WTC11 (cell line): ENCODE results near the gene DDX28. TPM values are rescaled to one million over a fixed set of nuclear protein-coding genes. Genes with fewer than 3 reads are reported as not detected.

ENCODE experiments used
- ATAC-seq: fragments of 200-7000 bp; cut with Tn5 transposase; 2 replicates; pipeline ENCODE4 v1.10.0; 2021; ENCODE audit warnings: mild to moderate bottlenecking, moderate library complexity
- CTCF ChIA-PET: fragments of 300-600 bp; sonication (Branson Sonifier 250); formaldehyde crosslinking; loops from one replicate; lab custom pipeline; 2021; ENCODE audit warnings: antibody characterized with exemption; lab: Charles Lee
- POLR2A ChIA-PET: fragments of 350-600 bp; sonication (Branson Sonifier 250); formaldehyde crosslinking; loops from one replicate; lab custom pipeline; 2021; ENCODE audit warnings: antibody characterized with exemption; lab: Charles Lee
- DNase-seq: peaks from one replicate; pipeline ENCODE4 v3.0.0; 2021; ENCODE audit warnings: low spot score
- H3K27ac Mint-ChIP-seq: 2 replicates; pipeline ENCODE4 v1.8.0; 2021; ENCODE audit warnings: mixed read lengths
- H3K27me3 Mint-ChIP-seq: 2 replicates; pipeline ENCODE4 v1.8.0; 2021; ENCODE audit warnings: low read depth, mild to moderate bottlenecking, moderate library complexity, mixed read lengths
- H3K36me3 Mint-ChIP-seq: 2 replicates; pipeline ENCODE4 v1.8.0; 2021; ENCODE audit warnings: mixed read lengths
- H3K4me1 Mint-ChIP-seq: 2 replicates; pipeline ENCODE4 v1.8.0; 2022; ENCODE audit warnings: mixed read lengths
- H3K4me3 Mint-ChIP-seq: 2 replicates; pipeline ENCODE4 v1.8.0; 2021; ENCODE audit warnings: mild to moderate bottlenecking, moderate library complexity, mixed read lengths
- H3K9me3 Mint-ChIP-seq: 2 replicates; pipeline ENCODE4 v1.8.0; 2021; ENCODE audit warnings: mixed read lengths
- CREM ChIP-seq: sonication (generic); formaldehyde crosslinking; IDR thresholded peaks from 2 replicates; pipeline ENCODE4 v1.8.1; 2022; ENCODE audit warnings: mild to moderate bottlenecking, missing genetic modification reagents, moderate library complexity
- ELF4 ChIP-seq: sonication (generic); formaldehyde crosslinking; IDR thresholded peaks from 2 replicates; pipeline ENCODE4 v1.8.1; 2022; ENCODE audit warnings: low read depth, mild to moderate bottlenecking, moderate library complexity, missing genetic modification reagents
- FOXJ3 ChIP-seq: sonication (generic); formaldehyde crosslinking; IDR thresholded peaks from 2 replicates; pipeline ENCODE4 v1.9.0; 2021; ENCODE audit warnings: missing genetic modification reagents, mild to moderate bottlenecking, borderline replicate concordance
- FOXK1 ChIP-seq: sonication (generic); formaldehyde crosslinking; IDR thresholded peaks from 2 replicates; pipeline ENCODE4 v1.8.0; 2022; ENCODE audit warnings: mild to moderate bottlenecking, moderate library complexity, missing genetic modification reagents
- FOXP1 ChIP-seq: sonication (generic); formaldehyde crosslinking; IDR thresholded peaks from 2 replicates; pipeline ENCODE4 v1.8.0; 2022; ENCODE audit warnings: missing genetic modification reagents, mild to moderate bottlenecking, moderate library complexity, borderline replicate concordance
- HMGA2 ChIP-seq: fragments of 250-450 bp; sonication (Bioruptor Pico); IDR thresholded peaks from 2 replicates; pipeline ENCODE4 v1.4.0; 2021; ENCODE audit warnings: mild to moderate bottlenecking, moderate library complexity
- NFATC4 ChIP-seq: fragments of 250-450 bp; sonication (Bioruptor Pico); IDR thresholded peaks from 2 replicates; pipeline ENCODE4 v1.9.0; 2021; ENCODE audit warnings: mild to moderate bottlenecking
- NFE2L1 ChIP-seq: sonication (generic); formaldehyde crosslinking; IDR thresholded peaks from 2 replicates; pipeline ENCODE4 v1.8.1; 2023; ENCODE audit warnings: missing genetic modification reagents
- TEAD4 ChIP-seq: sonication (generic); formaldehyde crosslinking; IDR thresholded peaks from 2 replicates; pipeline ENCODE4 v1.8.0; 2022; ENCODE audit warnings: mild to moderate bottlenecking, missing genetic modification reagents
- ZBTB21 ChIP-seq: sonication (generic); formaldehyde crosslinking; IDR thresholded peaks from 2 replicates; pipeline ENCODE4 v1.8.1; 2023; ENCODE audit warnings: mild to moderate bottlenecking, missing genetic modification reagents, borderline replicate concordance
- ZNF317 ChIP-seq: sonication (generic); formaldehyde crosslinking; IDR thresholded peaks from 2 replicates; pipeline ENCODE4 v1.8.1; 2023; ENCODE audit warnings: low read depth, mild to moderate bottlenecking, moderate library complexity, missing genetic modification reagents, borderline replicate concordance
- ZNF396 ChIP-seq: fragments of 250-450 bp; sonication (Bioruptor Pico); IDR thresholded peaks from 2 replicates; pipeline ENCODE4 v1.8.0; 2021; ENCODE audit warnings: mild to moderate bottlenecking, moderate library complexity, borderline replicate concordance
- ZNF416 ChIP-seq: fragments of 250-450 bp; sonication (Bioruptor Pico); IDR thresholded peaks from 2 replicates; pipeline ENCODE4 v1.9.0; 2021; ENCODE audit warnings: mild to moderate bottlenecking, inconsistent platforms
- total RNA-seq: library from RNA; stranded (reverse); gene quantifications from 3 replicates; pipeline ENCODE4 v1.2.3, GENCODE V29; 2021
- TF ChIP-seq, protein P1 (sequence below): sonication (generic); formaldehyde crosslinking; IDR thresholded peaks from 2 replicates; pipeline ENCODE4 v1.8.1; 2022; ENCODE audit warnings: mild to moderate bottlenecking, missing genetic modification reagents, moderate library complexity, borderline replicate concordance
- TF ChIP-seq, protein P2 (sequence below): fragments of 250-450 bp; sonication (Bioruptor Pico); IDR thresholded peaks from 2 replicates; pipeline ENCODE4 v2.1.2; 2022; ENCODE audit warnings: mild to moderate bottlenecking, moderate library complexity
- TF ChIP-seq, protein P3 (sequence below): sonication (generic); formaldehyde crosslinking; IDR thresholded peaks from 2 replicates; pipeline ENCODE4 v1.8.1; 2023; ENCODE audit warnings: mild to moderate bottlenecking, missing genetic modification reagents
- TF ChIP-seq, protein P4 (sequence below): sonication (generic); formaldehyde crosslinking; IDR thresholded peaks from 2 replicates; pipeline ENCODE4 v1.8.1; 2023; ENCODE audit warnings: mild to moderate bottlenecking, moderate library complexity, missing genetic modification reagents
- TF ChIP-seq, protein P5 (sequence below): sonication (generic); formaldehyde crosslinking; conservative IDR thresholded peaks from 2 replicates; pipeline ENCODE4 v1.8.1; 2023; ENCODE audit warnings: mild to moderate bottlenecking, low read depth, missing genetic modification reagents, moderate library complexity
- TF ChIP-seq, protein P6 (sequence below): sonication (generic); formaldehyde crosslinking; IDR thresholded peaks from 2 replicates; pipeline ENCODE4 v1.8.1; 2022; ENCODE audit warnings: missing genetic modification reagents, borderline replicate concordance

The DDX28 gene
- total RNA-seq, 1 experiment from 2014 or later: 15.2 TPM

DNA sequence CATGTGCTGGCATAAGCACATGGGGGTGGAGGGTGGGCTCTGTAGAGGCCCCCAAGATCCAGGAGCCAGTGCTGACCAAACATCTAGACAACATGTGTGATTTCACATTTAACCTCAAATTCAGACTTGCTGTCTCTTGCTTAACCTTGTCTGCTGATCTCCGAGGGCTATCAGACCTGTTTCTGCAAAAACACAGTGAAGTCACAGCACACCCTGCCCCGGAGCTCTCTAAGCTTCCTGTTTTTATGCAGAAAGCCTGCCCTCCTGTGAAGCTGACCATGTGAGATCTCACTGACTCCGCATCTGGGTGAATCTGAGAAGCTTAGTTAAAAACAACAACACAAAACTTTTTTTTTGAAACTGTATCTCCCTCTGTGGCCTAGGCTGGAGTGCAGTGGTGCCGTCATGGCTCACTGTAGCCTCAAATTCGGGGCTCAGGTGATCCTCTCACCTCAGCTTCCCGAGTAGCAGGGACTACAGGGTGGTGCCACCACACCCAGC, 17.2 kb downstream of the DDX28 start (continued):
- TF ChIP-seq, protein P1, sequence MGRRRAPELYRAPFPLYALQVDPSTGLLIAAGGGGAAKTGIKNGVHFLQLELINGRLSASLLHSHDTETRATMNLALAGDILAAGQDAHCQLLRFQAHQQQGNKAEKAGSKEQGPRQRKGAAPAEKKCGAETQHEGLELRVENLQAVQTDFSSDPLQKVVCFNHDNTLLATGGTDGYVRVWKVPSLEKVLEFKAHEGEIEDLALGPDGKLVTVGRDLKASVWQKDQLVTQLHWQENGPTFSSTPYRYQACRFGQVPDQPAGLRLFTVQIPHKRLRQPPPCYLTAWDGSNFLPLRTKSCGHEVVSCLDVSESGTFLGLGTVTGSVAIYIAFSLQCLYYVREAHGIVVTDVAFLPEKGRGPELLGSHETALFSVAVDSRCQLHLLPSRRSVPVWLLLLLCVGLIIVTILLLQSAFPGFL (CRISPR knock-in tag): no peak
- no peak for TF ChIP-seq ELF4 (CRISPR knock-in tag)
- TF ChIP-seq, all 79 proteins: peak for 0

DNA sequence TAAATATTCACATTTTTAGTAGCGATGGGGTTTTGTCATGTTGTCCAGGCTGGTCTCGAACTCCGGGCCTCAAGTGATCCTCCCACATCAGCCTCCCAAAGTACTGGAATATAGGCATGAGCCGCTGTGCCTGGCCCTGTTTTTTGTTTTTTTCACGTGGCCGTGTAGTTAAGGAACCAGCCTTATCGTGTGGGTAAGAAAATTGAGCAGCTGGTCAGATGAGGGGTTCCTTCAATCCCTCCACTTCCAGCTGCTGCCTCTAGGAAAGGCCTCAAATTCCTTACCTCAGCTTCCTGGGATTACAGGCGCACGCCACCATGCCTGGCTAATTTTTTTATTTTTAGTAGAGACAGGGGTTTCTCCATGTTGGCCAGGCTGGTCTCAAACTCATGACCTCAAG, 17.8 kb downstream of the DDX28 start:
- DNase-seq: no peak
- ChIA-PET CTCF (interaction anchor here (0.7 to 3.8 kb wide), 5 partner anchors 11 to 242 kb away, joined by 3 to 17 read pairs (median 5); partner anchors contain the start of gene DUS2), POLR2A (no interaction called here)
- peaks cover 14% of the 10 kb centered on the region for H3K4me1 Mint-ChIP-seq
- no peak overlapping the region for H3K4me3 Mint-ChIP-seq
- no peaks in the 10 kb centered on the region; the same call in 1 of the 2 replicates for H3K27me3 Mint-ChIP-seq
- TF ChIP-seq ZNF317 (CRISPR knock-in tag) (no peak), FOXP1 (CRISPR knock-in tag) (no peak)
- H3K27ac Mint-ChIP-seq: no peak overlapping the region; the same call in 1 of the 2 replicates
- ATAC-seq: no peak
- no peaks in the 10 kb centered on the region for H3K36me3 Mint-ChIP-seq
- no peaks in the 10 kb centered on the region for H3K9me3 Mint-ChIP-seq

DNA sequence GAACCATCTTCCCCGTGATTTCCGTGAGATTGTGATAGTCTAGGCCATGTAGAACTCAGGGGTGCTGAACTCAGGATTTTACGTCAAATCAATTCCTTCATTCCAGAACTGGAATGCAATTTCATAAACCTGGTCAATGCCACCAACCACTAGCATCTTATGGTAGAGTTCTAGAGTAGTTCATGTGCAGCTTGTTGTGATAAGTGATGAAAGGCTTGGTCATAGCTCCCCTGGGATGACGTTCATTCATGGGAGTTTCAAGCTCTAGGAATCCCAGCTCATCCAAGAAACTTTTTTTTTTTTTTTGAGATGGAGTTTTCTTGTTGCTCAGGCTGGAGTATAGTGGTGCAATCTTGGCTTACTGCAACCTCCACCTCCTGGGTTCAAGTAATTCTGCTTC, 20.0 kb downstream of the DDX28 start:
- ATAC-seq (no peak), DNase-seq (no peak)
- Mint-ChIP-seq H3K27me3 (no peaks in the 10 kb centered on the region), H3K36me3 (no peaks in the 10 kb centered on the region), H3K9me3 (peaks cover 4% of the 10 kb centered on the region), H3K27ac (no peak overlapping the region), H3K4me3 (no peak overlapping the region), H3K4me1 (peaks cover 8% of the 10 kb centered on the region)
- ChIA-PET POLR2A (interaction anchor here (0.8 kb wide), 1 partner anchor 20 kb away, joined by 3 read pairs; the partner anchor contains the start of genes DDX28 and DUS2), CTCF (interaction anchor here (2.0 kb wide), 1 partner anchor 38 kb away, joined by 7 read pairs; no protein-coding TSS in a partner anchor)
- TF ChIP-seq, protein P2, sequence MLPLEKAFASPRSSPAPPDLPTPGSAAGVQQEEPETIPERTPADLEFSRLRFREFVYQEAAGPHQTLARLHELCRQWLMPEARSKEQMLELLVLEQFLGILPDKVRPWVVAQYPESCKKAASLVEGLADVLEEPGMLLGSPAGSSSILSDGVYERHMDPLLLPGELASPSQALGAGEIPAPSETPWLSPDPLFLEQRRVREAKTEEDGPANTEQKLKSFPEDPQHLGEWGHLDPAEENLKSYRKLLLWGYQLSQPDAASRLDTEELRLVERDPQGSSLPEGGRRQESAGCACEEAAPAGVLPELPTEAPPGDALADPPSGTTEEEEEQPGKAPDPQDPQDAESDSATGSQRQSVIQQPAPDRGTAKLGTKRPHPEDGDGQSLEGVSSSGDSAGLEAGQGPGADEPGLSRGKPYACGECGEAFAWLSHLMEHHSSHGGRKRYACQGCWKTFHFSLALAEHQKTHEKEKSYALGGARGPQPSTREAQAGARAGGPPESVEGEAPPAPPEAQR (CRISPR knock-in tag): no peak
- no peak for TF ChIP-seq ZNF396
- no peak for TF ChIP-seq FOXP1 (CRISPR knock-in tag)
- TF ChIP-seq, protein P3, sequence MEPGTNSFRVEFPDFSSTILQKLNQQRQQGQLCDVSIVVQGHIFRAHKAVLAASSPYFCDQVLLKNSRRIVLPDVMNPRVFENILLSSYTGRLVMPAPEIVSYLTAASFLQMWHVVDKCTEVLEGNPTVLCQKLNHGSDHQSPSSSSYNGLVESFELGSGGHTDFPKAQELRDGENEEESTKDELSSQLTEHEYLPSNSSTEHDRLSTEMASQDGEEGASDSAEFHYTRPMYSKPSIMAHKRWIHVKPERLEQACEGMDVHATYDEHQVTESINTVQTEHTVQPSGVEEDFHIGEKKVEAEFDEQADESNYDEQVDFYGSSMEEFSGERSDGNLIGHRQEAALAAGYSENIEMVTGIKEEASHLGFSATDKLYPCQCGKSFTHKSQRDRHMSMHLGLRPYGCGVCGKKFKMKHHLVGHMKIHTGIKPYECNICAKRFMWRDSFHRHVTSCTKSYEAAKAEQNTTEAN (CRISPR knock-in tag): no peak
- TF ChIP-seq CREM (CRISPR knock-in tag): no peak
- TF ChIP-seq, protein P4, sequence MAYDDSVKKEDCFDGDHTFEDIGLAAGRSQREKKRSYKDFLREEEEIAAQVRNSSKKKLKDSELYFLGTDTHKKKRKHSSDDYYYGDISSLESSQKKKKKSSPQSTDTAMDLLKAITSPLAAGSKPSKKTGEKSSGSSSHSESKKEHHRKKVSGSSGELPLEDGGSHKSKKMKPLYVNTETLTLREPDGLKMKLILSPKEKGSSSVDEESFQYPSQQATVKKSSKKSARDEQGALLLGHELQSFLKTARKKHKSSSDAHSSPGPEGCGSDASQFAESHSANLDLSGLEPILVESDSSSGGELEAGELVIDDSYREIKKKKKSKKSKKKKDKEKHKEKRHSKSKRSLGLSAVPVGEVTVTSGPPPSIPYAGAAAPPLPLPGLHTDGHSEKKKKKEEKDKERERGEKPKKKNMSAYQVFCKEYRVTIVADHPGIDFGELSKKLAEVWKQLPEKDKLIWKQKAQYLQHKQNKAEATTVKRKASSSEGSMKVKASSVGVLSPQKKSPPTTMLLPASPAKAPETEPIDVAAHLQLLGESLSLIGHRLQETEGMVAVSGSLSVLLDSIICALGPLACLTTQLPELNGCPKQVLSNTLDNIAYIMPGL (CRISPR knock-in tag): no peak
- TF ChIP-seq ZNF317 (CRISPR knock-in tag): no peak
- TF ChIP-seq, all 79 proteins: peak for 0

DNA sequence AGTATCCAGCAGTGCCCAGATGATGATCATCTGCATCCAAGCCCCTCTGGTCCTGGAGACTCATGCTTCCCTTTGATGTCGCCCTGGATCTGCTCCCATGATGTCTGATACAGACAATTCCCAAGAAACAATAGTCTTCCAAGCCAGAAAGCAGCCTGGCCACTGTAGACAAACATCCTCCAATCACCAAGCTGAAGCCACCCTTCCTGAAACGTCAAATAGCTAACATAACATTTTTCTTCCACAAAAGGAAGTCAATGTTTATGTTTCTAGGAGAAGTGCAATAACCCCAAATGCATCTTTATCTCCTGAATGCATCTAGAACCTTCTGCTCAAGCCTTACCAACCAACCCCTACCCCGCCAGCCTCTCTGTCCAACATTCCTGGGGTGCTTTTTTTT, 22.6 kb downstream of the DDX28 start:
- Mint-ChIP-seq H3K27ac (no peak overlapping the region), H3K36me3 (no peaks in the 10 kb centered on the region), H3K9me3 (peaks cover 4% of the 10 kb centered on the region), H3K4me1 (peaks cover under 1% of the 10 kb centered on the region), H3K27me3 (no peaks in the 10 kb centered on the region), H3K4me3 (no peak overlapping the region)
- CTCF ChIA-PET: no interaction called here
- ATAC-seq (no peak), DNase-seq (no peak)
- POLR2A ChIA-PET: no interaction called here
- TF ChIP-seq FOXK1 (no peak), ZBTB21 (CRISPR knock-in tag) (no peak), TEAD4 (no peak), ELF4 (CRISPR knock-in tag) (no peak), NFE2L1 (CRISPR knock-in tag) (no peak), ZNF416 (CRISPR knock-in tag) (no peak), NFATC4 (CRISPR knock-in tag) (no peak), HMGA2 (CRISPR knock-in tag) (no peak), FOXJ3 (CRISPR knock-in tag) (no peak)
- TF ChIP-seq, protein P5, sequence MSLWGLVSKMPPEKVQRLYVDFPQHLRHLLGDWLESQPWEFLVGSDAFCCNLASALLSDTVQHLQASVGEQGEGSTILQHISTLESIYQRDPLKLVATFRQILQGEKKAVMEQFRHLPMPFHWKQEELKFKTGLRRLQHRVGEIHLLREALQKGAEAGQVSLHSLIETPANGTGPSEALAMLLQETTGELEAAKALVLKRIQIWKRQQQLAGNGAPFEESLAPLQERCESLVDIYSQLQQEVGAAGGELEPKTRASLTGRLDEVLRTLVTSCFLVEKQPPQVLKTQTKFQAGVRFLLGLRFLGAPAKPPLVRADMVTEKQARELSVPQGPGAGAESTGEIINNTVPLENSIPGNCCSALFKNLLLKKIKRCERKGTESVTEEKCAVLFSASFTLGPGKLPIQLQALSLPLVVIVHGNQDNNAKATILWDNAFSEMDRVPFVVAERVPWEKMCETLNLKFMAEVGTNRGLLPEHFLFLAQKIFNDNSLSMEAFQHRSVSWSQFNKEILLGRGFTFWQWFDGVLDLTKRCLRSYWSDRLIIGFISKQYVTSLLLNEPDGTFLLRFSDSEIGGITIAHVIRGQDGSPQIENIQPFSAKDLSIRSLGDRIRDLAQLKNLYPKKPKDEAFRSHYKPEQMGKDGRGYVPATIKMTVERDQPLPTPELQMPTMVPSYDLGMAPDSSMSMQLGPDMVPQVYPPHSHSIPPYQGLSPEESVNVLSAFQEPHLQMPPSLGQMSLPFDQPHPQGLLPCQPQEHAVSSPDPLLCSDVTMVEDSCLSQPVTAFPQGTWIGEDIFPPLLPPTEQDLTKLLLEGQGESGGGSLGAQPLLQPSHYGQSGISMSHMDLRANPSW (CRISPR knock-in tag): no peak
- TF ChIP-seq, protein P6, sequence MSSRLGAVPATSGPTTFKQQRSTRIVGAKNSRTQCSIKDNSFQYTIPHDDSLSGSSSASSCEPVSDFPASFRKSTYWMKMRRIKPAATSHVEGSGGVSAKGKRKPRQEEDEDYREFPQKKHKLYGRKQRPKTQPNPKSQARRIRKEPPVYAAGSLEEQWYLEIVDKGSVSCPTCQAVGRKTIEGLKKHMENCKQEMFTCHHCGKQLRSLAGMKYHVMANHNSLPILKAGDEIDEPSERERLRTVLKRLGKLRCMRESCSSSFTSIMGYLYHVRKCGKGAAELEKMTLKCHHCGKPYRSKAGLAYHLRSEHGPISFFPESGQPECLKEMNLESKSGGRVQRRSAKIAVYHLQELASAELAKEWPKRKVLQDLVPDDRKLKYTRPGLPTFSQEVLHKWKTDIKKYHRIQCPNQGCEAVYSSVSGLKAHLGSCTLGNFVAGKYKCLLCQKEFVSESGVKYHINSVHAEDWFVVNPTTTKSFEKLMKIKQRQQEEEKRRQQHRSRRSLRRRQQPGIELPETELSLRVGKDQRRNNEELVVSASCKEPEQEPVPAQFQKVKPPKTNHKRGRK: no peak
